Gastrocnemius medialis (tissue), 4 donors: ENCODE results near the gene MARF1. TPM values are rescaled to one million over a fixed set of nuclear protein-coding genes. Genes with fewer than 3 reads are reported as not detected.
"Not testable (repeated sequence)": the region's sequence is repeated elsewhere in the genome, so short reads cannot be mapped to it uniquely, and the experiment has no call there.

ENCODE experiments used
- ATAC-seq, 2 donors: fragments of 150-250 bp; one replicate each; pipeline ENCODE4 v1.9.1; 2016
- DNase-seq, 2 donors: peaks; one replicate each; pipeline ENCODE4 v3.0.0-alpha.2; 2019
- H3K27ac ChIP-seq, 4 donors: fragments of 200-600 bp; sonication (generic); 1 replicate in 1 of 4; 2 replicates in 3 of 4; pipeline ENCODE4 v1.5.1; 2016 to 2018; ENCODE audit warnings: mild to moderate bottlenecking in 2 of 4, moderate library complexity in 1 of 4
- H3K27me3 ChIP-seq, 3 donors: fragments of 200-600 bp; sonication (generic) in 2 of 3; 1 replicate in 1 of 3; 2 replicates in 2 of 3; pipeline versions ENCODE4 v1.5.1 to v1.6.0; 2016 to 2019; ENCODE audit warnings: mild to moderate bottlenecking in 1 of 3, moderate library complexity in 1 of 3
- H3K36me3 ChIP-seq, 2 donors: fragments of 200-600 bp; sonication (generic) in 1 of 2; one replicate each; pipeline ENCODE4 v1.5.1; 2017 to 2018
- H3K4me1 ChIP-seq, 2 donors: fragments of 200-600 bp; sonication (generic) in 1 of 2; one replicate each; pipeline ENCODE4 v1.5.1; 2016 to 2017; ENCODE audit warnings: mild to moderate bottlenecking in 2 of 2
- H3K4me3 ChIP-seq, 4 donors: fragments of 200-600 bp; sonication (generic) in 3 of 4; 1 replicate in 1 of 4; 2 replicates in 3 of 4; pipeline ENCODE4 v1.5.1; 2016 to 2019; ENCODE audit warnings: mild to moderate bottlenecking in 2 of 4
- H3K9me3 ChIP-seq, 3 donors: fragments of 200-600 bp; sonication (generic) in 2 of 3; 1 replicate in 1 of 3; 2 replicates in 2 of 3; pipeline ENCODE4 v1.5.1; 2016 to 2019
- CTCF ChIP-seq, 5 experiments: fragments of 450-650 bp in 3 of 5; fragments of 200-600 bp in 2 of 5; sonication (generic) in 2 of 5; IDR thresholded peaks in 4 of 5; conservative IDR thresholded peaks in 1 of 5; 1 replicate in 4 of 5; 2 replicates in 1 of 5; pipeline ENCODE4 v1.5.1; 2016 to 2019; ENCODE audit warnings: antibody characterized with exemption in 5 of 5, mild to moderate bottlenecking in 3 of 5, moderate library complexity in 3 of 5
- POLR2A ChIP-seq, 2 donors: fragments of 450-650 bp; IDR thresholded peaks; one replicate each; pipeline ENCODE4 v1.6.1; 2017; ENCODE audit warnings: antibody characterized with exemption in 2 of 2, mild to moderate bottlenecking in 2 of 2, moderate library complexity in 2 of 2
- in situ Hi-C, 4 donors: fragments of 200-750 bp; cut with MboI; loops; one replicate each; pipeline versions ENCODE4 v1.15.0 to v1.8.0; 2017; ENCODE audit warnings: low sequenced_read_pairs in 4 of 4
- intact Hi-C: fragments of 100-400 bp; cut with DNase I; formaldehyde crosslinking; loops from one replicate; pipeline ENCODE4 v1.15.1; 2023; ENCODE audit warnings: low total_unique reads
- total RNA-seq, 4 donors: library from RNA; depleted of rRNA; stranded (reverse); fragments of >200 nt; gene quantifications; one replicate each; pipeline versions ENCODE4 v1.1.0 to v1.2.3, GENCODE V29; 2016

The MARF1 gene
- total RNA-seq, 4 donors from 2014 or later: 19.5 to 29.8 (median 26.5) TPM

GRCh38 chr16:15574614-15574948, 68.4 kb downstream of the MARF1 start:
- TF ChIP-seq CTCF (IDR thresholded peaks at IDR 0.05 in 4 of 5, conservative IDR thresholded peaks at IDR 0.05 in 1 of 5) (no peak), POLR2A (IDR thresholded peaks at IDR 0.05) (no peak)
- DNase-seq: no peak
- in situ Hi-C loops (no loop called here), intact Hi-C loops (no loop called here)
- peaks cover 19 to 39% of the 10 kb centered on the region in 2 donors for H3K4me1 ChIP-seq
- no peaks in the 10 kb centered on the region for H3K36me3 ChIP-seq
- ATAC-seq: no peak
- no peak overlapping the region for H3K4me3 ChIP-seq
- no peaks in the 10 kb centered on the region for H3K27me3 ChIP-seq
- H3K27ac ChIP-seq: peak overlapping the region in 1 of 4 donors; percentile 70
- no peaks in the 10 kb centered on the region for H3K9me3 ChIP-seq

GRCh38 chr16:15573896-15574613, 68.9 kb downstream of the MARF1 start:
- H3K27ac ChIP-seq, H3K4me3 ChIP-seq, in situ Hi-C loops, ATAC-seq, H3K9me3 ChIP-seq, DNase-seq, H3K36me3 ChIP-seq, H3K27me3 ChIP-seq, intact Hi-C loops: not testable (repeated sequence)
- H3K4me1 ChIP-seq: peaks cover 19 to 39% of the 10 kb centered on the region in 2 donors

DNA sequence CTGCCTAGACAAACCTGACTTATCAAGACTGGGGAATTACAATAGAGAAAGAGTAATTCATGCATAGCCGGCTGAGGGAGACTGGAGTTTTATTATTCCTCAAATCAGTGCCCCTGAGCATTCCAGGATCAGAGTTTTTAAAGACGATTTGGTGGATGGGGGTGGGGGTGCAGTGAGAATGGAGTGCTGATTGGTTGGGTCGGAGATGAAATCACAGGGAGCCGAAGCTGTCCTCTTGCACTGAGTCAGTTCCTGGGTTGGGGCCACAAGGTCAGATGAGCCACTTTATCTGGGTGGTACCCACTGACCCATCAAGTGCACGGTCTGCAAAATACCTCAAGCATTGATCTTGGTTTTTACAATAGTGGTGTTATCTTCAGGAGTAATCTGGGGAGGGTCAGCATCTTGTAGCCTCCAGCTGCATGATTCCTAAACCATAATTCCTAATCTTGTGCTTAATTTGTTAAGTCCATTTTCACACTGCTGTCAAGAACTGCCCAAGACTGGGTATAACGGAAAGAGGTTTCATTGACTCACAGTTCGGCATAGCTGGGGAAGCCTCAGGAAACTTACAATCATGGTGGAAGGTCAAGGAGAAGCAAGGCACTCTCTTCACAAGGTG, 69.6 kb downstream of the MARF1 start:
- H3K36me3 ChIP-seq: no peaks in the 10 kb centered on the region
- H3K9me3 ChIP-seq: no peaks in the 10 kb centered on the region
- H3K4me3 ChIP-seq: no peak overlapping the region
- H3K27ac ChIP-seq: peak overlapping the region in 2 of 4 donors; percentile 13 to 32
- H3K27me3 ChIP-seq: no peaks in the 10 kb centered on the region
- TF ChIP-seq POLR2A (IDR thresholded peaks at IDR 0.05) (no peak), CTCF (IDR thresholded peaks at IDR 0.05 in 4 of 5, conservative IDR thresholded peaks at IDR 0.05 in 1 of 5) (no peak)
- peaks cover 19 to 39% of the 10 kb centered on the region in 2 donors for H3K4me1 ChIP-seq
- DNase-seq: no peak
- in situ Hi-C loops (no loop called here), intact Hi-C loops (no loop called here)
- ATAC-seq: no peak

GRCh38 chr16:15572329-15573001, 70.5 kb downstream of the MARF1 start:
- Histone ChIP-seq H3K4me3 (no peak overlapping the region), H3K9me3 (no peaks in the 10 kb centered on the region), H3K27ac (peak overlapping the region in 2 of 4 donors; percentile 27 to 47), H3K4me1 (peaks cover 21 to 45% of the 10 kb centered on the region in 2 donors), H3K27me3 (no peaks in the 10 kb centered on the region), H3K36me3 (no peaks in the 10 kb centered on the region)
- intact Hi-C loops (no loop called here), in situ Hi-C loops (no loop called here)
- TF ChIP-seq POLR2A (IDR thresholded peaks at IDR 0.05): no peak
- no peak for TF ChIP-seq CTCF (IDR thresholded peaks at IDR 0.05 in 4 of 5, conservative IDR thresholded peaks at IDR 0.05 in 1 of 5)
- ATAC-seq (no peak), DNase-seq (no peak)

DNA sequence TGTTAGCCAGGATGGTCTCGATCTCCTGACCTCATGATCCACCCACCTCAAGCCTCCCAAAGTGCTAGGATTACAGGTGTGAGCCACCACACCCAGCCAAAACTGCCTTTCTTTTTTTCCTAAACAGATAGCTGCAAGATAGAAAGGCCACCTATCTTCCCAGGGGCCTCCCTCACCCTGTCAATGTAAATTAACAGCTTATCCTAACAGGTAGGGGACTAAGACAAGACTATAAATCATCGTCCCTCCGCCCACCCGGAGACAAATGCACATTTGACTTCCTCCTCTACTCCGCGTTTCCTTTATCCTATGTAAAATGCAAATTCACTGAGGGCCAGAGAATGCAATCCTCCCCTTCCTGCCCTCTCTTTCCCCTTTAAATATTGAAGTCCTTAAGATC, 71.4 kb downstream of the MARF1 start:
- H3K27me3 ChIP-seq: no peaks in the 10 kb centered on the region
- in situ Hi-C loops (no loop called here), intact Hi-C loops (no loop called here)
- DNase-seq (no peak), ATAC-seq (no peak)
- no peaks in the 10 kb centered on the region for H3K36me3 ChIP-seq
- no peaks in the 10 kb centered on the region for H3K9me3 ChIP-seq
- H3K27ac ChIP-seq: peak overlapping the region in 2 of 4 donors; percentile 27 to 47
- H3K4me1 ChIP-seq: peaks cover 24 to 43% of the 10 kb centered on the region in 2 donors
- TF ChIP-seq CTCF (IDR thresholded peaks at IDR 0.05 in 4 of 5, conservative IDR thresholded peaks at IDR 0.05 in 1 of 5) (no peak), POLR2A (IDR thresholded peaks at IDR 0.05) (no peak)
- H3K4me3 ChIP-seq: no peak overlapping the region

DNA sequence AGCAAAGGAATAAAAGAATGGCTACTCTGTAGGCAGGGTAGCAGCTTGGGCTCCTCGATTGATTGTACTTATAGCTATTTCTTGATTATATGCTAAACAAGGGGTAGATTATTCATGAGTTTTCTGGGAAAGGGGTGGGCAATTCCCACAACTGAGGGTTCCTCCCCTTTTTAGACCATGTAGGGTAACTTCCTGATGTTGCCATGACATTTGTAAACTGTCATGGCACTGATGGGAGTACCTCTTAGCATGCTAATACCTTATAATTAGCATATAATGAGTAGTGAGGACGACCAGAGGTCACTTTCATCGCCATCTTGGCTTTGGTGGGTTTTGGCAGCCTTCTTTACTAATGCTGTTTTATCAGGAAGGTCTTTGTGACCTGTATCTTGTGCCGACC, 72.3 kb downstream of the MARF1 start:
- H3K4me3 ChIP-seq, H3K36me3 ChIP-seq, in situ Hi-C loops, H3K27ac ChIP-seq, DNase-seq, H3K27me3 ChIP-seq, ATAC-seq, H3K9me3 ChIP-seq, intact Hi-C loops: not testable (repeated sequence)
- H3K4me1 ChIP-seq: peaks cover 15 to 34% of the 10 kb centered on the region in 2 donors
